HCT116 (cell line): ENCODE results near the gene DNM3.

ENCODE experiments used
- CEBPB ChIP-seq: IDR thresholded peaks from 2 replicates; pipeline ENCODE4 v1.6.1; 2012; ENCODE audit warnings: low read depth
- EGR1 ChIP-seq: IDR thresholded peaks from 2 replicates; pipeline ENCODE4 v1.6.1; 2012; ENCODE audit warnings: low read depth
- EZH2 ChIP-seq: fragments of 200-600 bp; sonication (generic); IDR thresholded peaks from 2 replicates; pipeline ENCODE4 v1.6.1; 2017; ENCODE audit warnings: antibody characterized with exemption, mixed run types
- FOSL1 ChIP-seq: IDR thresholded peaks from 2 replicates; pipeline ENCODE4 v1.6.1; 2012; ENCODE audit warnings: low read depth
- POLR2A ChIP-seq: IDR thresholded peaks from 2 replicates; pipeline ENCODE4 v1.7.0; 2011; ENCODE audit warnings: borderline replicate concordance; ENCODE audit not compliant: insufficient read depth, insufficient read length; ENCODE audit errors: extremely low read depth
- SP1 ChIP-seq: IDR thresholded peaks from 2 replicates; pipeline ENCODE4 v1.6.1; 2012; ENCODE audit warnings: low read depth
- YY1 ChIP-seq: IDR thresholded peaks from 2 replicates; pipeline ENCODE4 v1.6.1; 2011; ENCODE audit warnings: low read length, low read depth, moderate library complexity, mild to moderate bottlenecking; ENCODE audit not compliant: insufficient replicate concordance; ENCODE audit errors: extremely low read depth
- ZNF274 ChIP-seq: fragments of 200-500 bp; sonication (Bioruptor generic); IDR thresholded peaks from 2 replicates; pipeline ENCODE4 v1.6.1; 2014; ENCODE audit warnings: mild to moderate bottlenecking, low read depth, low read length, inconsistent platforms
- TF ChIP-seq, protein P1 (sequence below), 3 experiments: fragments of 200-600 bp in 1 of 3; sonication (generic) in 1 of 3; IDR thresholded peaks in 2 of 3; conservative IDR thresholded peaks in 1 of 3; 2 replicates each; pipeline ENCODE4 v1.5.1; 2012 to 2017; ENCODE audit warnings: low read depth in 2 of 3, low read length in 2 of 3, antibody characterized with exemption in 1 of 3, borderline replicate concordance in 1 of 3, control low read depth in 1 of 3, mild to moderate bottlenecking in 1 of 3, mixed read lengths in 1 of 3, mixed run types in 1 of 3, moderate library complexity in 1 of 3; ENCODE audit not compliant: insufficient read depth in 1 of 3
- TF ChIP-seq, protein P2 (sequence below): IDR thresholded peaks from 2 replicates; pipeline ENCODE4 v1.6.1; 2012
- TF ChIP-seq, protein P3 (sequence below): IDR thresholded peaks from 2 replicates; pipeline ENCODE4 v1.6.1; 2012; ENCODE audit warnings: low read depth
- TF ChIP-seq, protein P4 (sequence below): IDR thresholded peaks from 2 replicates; pipeline ENCODE4 v1.6.1; 2012

DNA sequence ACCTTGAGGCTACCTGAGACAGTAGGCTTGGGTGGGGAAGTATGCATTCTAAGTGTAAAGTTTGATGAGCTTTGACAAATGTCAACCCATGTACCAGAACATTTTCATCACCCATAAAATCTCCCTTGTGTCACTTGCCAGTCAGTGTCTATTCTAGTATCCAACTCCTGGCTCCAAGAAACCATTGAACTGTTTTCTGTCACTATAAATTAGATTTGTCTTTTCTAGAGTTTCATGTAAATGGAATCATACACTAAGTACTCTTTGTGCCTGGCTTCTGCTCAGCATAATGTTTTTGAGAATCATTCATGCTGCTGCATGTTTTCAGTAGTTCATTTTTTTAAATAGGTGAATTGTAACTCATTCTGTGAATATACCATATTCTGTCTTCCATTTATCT lies 165.4 kb downstream of the DNM3 start:
- TF ChIP-seq EZH2: no peak
- TF ChIP-seq POLR2A: no peak
- TF ChIP-seq, protein P1, sequence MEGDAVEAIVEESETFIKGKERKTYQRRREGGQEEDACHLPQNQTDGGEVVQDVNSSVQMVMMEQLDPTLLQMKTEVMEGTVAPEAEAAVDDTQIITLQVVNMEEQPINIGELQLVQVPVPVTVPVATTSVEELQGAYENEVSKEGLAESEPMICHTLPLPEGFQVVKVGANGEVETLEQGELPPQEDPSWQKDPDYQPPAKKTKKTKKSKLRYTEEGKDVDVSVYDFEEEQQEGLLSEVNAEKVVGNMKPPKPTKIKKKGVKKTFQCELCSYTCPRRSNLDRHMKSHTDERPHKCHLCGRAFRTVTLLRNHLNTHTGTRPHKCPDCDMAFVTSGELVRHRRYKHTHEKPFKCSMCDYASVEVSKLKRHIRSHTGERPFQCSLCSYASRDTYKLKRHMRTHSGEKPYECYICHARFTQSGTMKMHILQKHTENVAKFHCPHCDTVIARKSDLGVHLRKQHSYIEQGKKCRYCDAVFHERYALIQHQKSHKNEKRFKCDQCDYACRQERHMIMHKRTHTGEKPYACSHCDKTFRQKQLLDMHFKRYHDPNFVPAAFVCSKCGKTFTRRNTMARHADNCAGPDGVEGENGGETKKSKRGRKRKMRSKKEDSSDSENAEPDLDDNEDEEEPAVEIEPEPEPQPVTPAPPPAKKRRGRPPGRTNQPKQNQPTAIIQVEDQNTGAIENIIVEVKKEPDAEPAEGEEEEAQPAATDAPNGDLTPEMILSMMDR (IDR thresholded peaks at IDR 0.05 in 2 of 3, conservative IDR thresholded peaks at IDR 0.05 in 1 of 3; ENCODE audit: borderline replicate concordance in 1 of 3, insufficient read depth in 1 of 3, low read depth in 2 of 3, low read length in 2 of 3): no peak
- TF ChIP-seq, protein P2, sequence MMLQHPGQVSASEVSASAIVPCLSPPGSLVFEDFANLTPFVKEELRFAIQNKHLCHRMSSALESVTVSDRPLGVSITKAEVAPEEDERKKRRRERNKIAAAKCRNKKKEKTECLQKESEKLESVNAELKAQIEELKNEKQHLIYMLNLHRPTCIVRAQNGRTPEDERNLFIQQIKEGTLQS: no peak
- TF ChIP-seq, protein P3, sequence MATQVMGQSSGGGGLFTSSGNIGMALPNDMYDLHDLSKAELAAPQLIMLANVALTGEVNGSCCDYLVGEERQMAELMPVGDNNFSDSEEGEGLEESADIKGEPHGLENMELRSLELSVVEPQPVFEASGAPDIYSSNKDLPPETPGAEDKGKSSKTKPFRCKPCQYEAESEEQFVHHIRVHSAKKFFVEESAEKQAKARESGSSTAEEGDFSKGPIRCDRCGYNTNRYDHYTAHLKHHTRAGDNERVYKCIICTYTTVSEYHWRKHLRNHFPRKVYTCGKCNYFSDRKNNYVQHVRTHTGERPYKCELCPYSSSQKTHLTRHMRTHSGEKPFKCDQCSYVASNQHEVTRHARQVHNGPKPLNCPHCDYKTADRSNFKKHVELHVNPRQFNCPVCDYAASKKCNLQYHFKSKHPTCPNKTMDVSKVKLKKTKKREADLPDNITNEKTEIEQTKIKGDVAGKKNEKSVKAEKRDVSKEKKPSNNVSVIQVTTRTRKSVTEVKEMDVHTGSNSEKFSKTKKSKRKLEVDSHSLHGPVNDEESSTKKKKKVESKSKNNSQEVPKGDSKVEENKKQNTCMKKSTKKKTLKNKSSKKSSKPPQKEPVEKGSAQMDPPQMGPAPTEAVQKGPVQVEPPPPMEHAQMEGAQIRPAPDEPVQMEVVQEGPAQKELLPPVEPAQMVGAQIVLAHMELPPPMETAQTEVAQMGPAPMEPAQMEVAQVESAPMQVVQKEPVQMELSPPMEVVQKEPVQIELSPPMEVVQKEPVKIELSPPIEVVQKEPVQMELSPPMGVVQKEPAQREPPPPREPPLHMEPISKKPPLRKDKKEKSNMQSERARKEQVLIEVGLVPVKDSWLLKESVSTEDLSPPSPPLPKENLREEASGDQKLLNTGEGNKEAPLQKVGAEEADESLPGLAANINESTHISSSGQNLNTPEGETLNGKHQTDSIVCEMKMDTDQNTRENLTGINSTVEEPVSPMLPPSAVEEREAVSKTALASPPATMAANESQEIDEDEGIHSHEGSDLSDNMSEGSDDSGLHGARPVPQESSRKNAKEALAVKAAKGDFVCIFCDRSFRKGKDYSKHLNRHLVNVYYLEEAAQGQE: no peak
- TF ChIP-seq, protein P4, sequence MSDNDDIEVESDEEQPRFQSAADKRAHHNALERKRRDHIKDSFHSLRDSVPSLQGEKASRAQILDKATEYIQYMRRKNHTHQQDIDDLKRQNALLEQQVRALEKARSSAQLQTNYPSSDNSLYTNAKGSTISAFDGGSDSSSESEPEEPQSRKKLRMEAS: no peak
- no peak for TF ChIP-seq CEBPB
- TF ChIP-seq FOSL1: no peak
- TF ChIP-seq EGR1: no peak
- no peak for TF ChIP-seq SP1
- no peak for TF ChIP-seq ZNF274
- no peak for TF ChIP-seq YY1
